ENCODE results near the gene JUP.

The JUP gene

DNA sequence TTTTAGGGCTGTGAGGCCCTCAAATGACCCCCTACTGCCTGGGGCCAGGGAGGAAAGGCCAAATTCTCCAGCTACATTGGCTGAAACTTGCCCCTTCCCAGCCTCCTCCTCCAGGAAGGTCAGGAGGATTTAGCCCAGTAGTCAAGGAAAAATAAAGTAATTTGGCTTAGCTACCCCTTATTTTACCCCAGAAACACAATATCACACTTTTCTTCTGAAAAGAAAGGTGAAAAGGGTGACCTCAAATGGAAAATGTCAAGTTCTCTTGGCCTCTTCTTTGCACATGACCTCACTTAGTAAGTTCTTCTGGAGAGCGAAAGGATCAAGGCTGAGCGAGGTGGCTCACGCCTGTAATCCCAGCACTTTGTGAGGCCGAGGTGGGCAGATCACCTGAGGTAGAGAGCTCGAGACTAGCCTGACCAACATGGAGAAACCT is 8.0 kb upstream of the JUP start:
- DNase-seq (ENCODE audit: low read depth), result no peak
- TF ChIP-seq, protein P1, sequence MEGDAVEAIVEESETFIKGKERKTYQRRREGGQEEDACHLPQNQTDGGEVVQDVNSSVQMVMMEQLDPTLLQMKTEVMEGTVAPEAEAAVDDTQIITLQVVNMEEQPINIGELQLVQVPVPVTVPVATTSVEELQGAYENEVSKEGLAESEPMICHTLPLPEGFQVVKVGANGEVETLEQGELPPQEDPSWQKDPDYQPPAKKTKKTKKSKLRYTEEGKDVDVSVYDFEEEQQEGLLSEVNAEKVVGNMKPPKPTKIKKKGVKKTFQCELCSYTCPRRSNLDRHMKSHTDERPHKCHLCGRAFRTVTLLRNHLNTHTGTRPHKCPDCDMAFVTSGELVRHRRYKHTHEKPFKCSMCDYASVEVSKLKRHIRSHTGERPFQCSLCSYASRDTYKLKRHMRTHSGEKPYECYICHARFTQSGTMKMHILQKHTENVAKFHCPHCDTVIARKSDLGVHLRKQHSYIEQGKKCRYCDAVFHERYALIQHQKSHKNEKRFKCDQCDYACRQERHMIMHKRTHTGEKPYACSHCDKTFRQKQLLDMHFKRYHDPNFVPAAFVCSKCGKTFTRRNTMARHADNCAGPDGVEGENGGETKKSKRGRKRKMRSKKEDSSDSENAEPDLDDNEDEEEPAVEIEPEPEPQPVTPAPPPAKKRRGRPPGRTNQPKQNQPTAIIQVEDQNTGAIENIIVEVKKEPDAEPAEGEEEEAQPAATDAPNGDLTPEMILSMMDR (conservative IDR thresholded peaks at IDR 0.05; ENCODE audit: low read length), result no peak
- no peak overlapping the region for H3K4me3 ChIP-seq (ENCODE audit: low read length)

DNA sequence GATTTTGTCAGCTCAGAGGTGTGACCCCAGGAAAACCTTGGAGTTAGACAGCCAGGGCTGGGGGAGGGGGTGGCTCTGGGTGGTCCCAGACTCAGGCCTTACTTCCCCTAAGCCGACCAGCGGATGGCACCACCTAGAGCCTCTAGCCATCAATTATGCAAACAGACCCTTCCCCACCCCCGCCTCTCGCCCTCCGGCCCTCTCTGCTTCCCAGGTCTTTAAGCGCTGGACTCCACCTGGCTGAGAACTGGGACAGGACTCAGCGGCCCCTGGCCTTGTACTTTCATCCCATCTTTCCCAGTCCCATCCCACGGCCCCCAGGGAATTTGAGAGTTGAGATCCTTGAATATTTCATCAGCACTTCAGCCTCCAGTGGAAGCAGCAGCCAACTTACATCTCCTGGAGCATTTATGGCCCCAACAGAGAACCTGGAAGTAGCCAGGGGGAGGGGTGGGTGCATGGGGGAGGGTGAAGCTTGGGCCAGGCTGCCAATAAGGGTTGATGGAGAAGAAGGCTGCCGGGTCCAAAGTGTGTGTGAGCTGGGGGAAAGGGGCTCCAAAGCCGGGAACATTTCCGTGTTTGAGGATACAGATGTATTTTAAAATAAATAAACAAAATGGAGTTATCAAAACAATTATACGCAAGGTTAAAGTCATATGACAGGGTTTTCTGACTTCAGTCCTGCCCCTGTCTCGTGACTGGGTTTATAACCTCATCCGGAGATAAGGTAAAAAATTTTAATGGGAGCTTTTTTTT is 7.5 kb upstream of the JUP start:
- TF ChIP-seq, protein P1 (conservative IDR thresholded peaks at IDR 0.05; ENCODE audit: low read length), result no peak
- DNase-seq (ENCODE audit: low read depth), result no peak
- H3K4me3 ChIP-seq (ENCODE audit: low read length), result no peak overlapping the region

GRCh38 chr17:41792845-41793783 is 6.6 kb upstream of the JUP start:
- no peak overlapping the region for H3K4me3 ChIP-seq (ENCODE audit: low read length)
- TF ChIP-seq, protein P1 (conservative IDR thresholded peaks at IDR 0.05; ENCODE audit: low read length), result no peak
- DNase-seq (ENCODE audit: low read depth), result no peak

- DNase-seq (ENCODE audit: low read depth), result no peak
- no peak overlapping the region for H3K4me3 ChIP-seq (ENCODE audit: low read length)
- TF ChIP-seq, protein P1 (conservative IDR thresholded peaks at IDR 0.05; ENCODE audit: low read length), result no peak
These were observed 509 bp upstream of the JUP start for GRCh38 chr17:41787021-41787418.

DNA sequence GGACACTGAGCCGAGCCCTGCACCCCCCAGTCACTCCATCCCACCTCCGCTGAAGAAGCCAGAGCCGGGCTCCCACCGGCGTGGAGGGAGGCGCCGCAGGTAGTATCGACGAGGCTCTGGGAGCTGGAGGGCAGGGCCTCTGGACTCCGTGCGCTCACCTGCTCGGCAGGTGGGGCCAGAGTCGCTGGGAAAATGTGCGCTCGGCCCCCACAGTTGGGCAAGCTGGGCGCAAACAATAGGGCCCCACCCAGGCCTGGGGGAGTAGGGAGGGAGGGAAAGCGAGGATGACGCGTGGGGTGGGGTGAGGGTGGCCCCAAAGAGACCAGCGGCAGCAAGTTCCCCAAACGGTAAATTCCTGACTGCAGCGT is 668 bp downstream of the JUP start:
- DNase-seq (ENCODE audit: low read depth), result no peak
- peak overlapping the region; percentile 56 for H3K4me3 ChIP-seq (ENCODE audit: low read length)
- TF ChIP-seq, protein P1 (conservative IDR thresholded peaks at IDR 0.05; ENCODE audit: low read length), result no peak

DNA sequence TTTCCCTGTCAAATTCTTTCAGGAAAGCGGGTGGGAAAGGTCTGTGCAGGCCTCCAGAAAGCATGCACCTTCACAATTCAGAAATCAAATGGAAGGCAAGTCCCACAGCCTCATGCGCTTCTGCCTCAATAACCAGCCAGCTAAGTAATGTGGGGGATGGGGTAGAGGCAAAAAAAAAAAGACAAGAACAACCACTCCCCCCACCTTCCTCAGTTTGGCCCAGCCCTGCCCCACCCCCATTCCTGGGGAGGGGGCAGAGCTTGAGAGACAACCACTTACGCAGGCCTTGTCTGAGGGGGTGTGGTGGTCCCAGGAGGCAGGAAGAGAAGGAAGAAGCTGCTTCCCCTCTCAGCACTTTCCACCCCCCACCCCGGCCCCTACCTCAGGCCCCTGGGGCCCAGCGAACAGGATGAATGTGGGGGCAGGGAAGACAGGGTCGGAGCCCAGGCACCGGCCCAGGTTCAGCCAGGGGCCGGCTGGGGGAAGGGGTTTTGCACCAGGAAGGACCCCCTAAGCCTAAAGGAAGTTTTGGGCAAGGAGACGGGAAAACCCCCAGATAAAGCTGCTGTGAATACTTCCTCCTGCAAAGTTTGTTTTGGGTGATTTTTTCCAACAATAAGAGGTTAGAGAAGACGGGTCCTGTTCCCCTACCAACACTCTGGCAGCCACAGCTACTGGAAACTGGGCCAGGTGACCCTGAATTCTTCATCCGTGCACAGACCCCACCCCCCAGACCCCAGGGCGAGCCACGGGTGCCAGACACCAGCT is 1.2 kb downstream of the JUP start:
- TF ChIP-seq, protein P1 (conservative IDR thresholded peaks at IDR 0.05; ENCODE audit: low read length), result no peak
- H3K4me3 ChIP-seq (ENCODE audit: low read length), result peak overlapping the region; percentile 56
- no peak for DNase-seq (ENCODE audit: low read depth)
